Right atrium auricular region (tissue), 2 donors: ENCODE results near the gene FARP1. TPM values are rescaled to one million over a fixed set of nuclear protein-coding genes. Genes with fewer than 3 reads are reported as not detected.

Experiments
- DNase-seq: peaks from one replicate; pipeline ENCODE4 v3.0.0-alpha.2; 2019; ENCODE audit warnings: low spot score
- H3K27ac ChIP-seq, 2 donors: fragments of 200-600 bp; sonication (generic); 1 replicate in 1 of 2; 2 replicates in 1 of 2; pipeline ENCODE4 v1.5.1; 2016 to 2019
- H3K27me3 ChIP-seq, 2 donors: fragments of 200-600 bp; sonication (generic); one replicate each; pipeline versions ENCODE4 v1.5.1 to v1.6.0; 2017 to 2019
- H3K36me3 ChIP-seq: fragments of 200-600 bp; sonication (generic); one replicate; pipeline ENCODE4 v1.5.1; 2016
- H3K4me1 ChIP-seq, 2 donors: fragments of 200-600 bp; sonication (generic); one replicate each; pipeline versions ENCODE4 v1.5.1 to v1.6.0; 2017 to 2019
- H3K4me3 ChIP-seq, 2 donors: fragments of 200-600 bp; sonication (generic); 1 replicate in 1 of 2; 2 replicates in 1 of 2; pipeline ENCODE4 v1.5.1; 2017 to 2019; ENCODE audit warnings: mild to moderate bottlenecking in 1 of 2, moderate library complexity in 1 of 2
- H3K9me3 ChIP-seq, 2 donors: fragments of 200-600 bp; sonication (generic); one replicate each; pipeline ENCODE4 v1.5.1; 2019
- total RNA-seq, 2 donors: library from RNA; depleted of rRNA; stranded (reverse); fragments of >200 nt; gene quantifications; one replicate each; pipeline ENCODE4 v1.1.0, GENCODE V29; 2016
- TF ChIP-seq, protein P1 (sequence below), 2 donors: fragments of 200-600 bp; sonication (generic); IDR thresholded peaks; one replicate each; pipeline ENCODE4 v1.5.1; 2019; ENCODE audit warnings: antibody characterized with exemption in 2 of 2

The FARP1 gene
- total RNA-seq, 2 donors from 2014 or later, result 15.5 to 25.7 TPM

DNA sequence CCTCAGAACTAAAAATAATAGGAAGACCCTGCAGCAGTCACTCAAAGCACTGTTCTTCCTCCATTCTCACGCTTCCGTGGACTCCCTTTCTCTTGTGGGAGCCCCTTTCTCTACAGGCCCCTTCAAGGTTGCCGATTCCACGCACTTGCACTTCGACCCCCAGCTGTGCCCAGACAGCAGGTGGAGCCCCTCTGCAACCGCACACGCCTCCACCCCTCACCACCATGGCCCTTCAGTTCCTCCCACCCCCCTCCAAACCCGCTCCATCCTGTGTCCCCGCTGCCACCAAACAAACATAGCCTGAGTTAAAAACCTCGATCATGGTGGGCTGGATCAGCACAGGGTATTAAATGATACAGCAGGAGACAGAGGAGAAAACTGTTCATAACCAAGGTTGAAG is 331.4 kb downstream of the FARP1 start:
- Histone ChIP-seq H3K27me3 (no peaks in the 10 kb centered on the region), H3K4me3 (no peak overlapping the region), H3K27ac (peak overlapping the region in 1 of 2 donors; percentile 62), H3K4me1 (peaks cover 0 to 55% of the 10 kb centered on the region in 2 donors), H3K36me3 (peaks cover 10% of the 10 kb centered on the region), H3K9me3 (no peaks in the 10 kb centered on the region)
- no peak for DNase-seq
- TF ChIP-seq, protein P1, sequence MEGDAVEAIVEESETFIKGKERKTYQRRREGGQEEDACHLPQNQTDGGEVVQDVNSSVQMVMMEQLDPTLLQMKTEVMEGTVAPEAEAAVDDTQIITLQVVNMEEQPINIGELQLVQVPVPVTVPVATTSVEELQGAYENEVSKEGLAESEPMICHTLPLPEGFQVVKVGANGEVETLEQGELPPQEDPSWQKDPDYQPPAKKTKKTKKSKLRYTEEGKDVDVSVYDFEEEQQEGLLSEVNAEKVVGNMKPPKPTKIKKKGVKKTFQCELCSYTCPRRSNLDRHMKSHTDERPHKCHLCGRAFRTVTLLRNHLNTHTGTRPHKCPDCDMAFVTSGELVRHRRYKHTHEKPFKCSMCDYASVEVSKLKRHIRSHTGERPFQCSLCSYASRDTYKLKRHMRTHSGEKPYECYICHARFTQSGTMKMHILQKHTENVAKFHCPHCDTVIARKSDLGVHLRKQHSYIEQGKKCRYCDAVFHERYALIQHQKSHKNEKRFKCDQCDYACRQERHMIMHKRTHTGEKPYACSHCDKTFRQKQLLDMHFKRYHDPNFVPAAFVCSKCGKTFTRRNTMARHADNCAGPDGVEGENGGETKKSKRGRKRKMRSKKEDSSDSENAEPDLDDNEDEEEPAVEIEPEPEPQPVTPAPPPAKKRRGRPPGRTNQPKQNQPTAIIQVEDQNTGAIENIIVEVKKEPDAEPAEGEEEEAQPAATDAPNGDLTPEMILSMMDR (IDR thresholded peaks at IDR 0.05), result no peak

- Histone ChIP-seq H3K4me3 (no peak overlapping the region), H3K9me3 (no peaks in the 10 kb centered on the region), H3K4me1 (peaks cover 0 to 60% of the 10 kb centered on the region in 2 donors), H3K36me3 (peaks cover 10% of the 10 kb centered on the region), H3K27ac (no peak overlapping the region), H3K27me3 (no peaks in the 10 kb centered on the region)
- TF ChIP-seq, protein P1 (IDR thresholded peaks at IDR 0.05), result no peak
- no peak for DNase-seq
Observed at GRCh38 chr13:98474761-98475160, 331.9 kb downstream of the FARP1 start.

DNA sequence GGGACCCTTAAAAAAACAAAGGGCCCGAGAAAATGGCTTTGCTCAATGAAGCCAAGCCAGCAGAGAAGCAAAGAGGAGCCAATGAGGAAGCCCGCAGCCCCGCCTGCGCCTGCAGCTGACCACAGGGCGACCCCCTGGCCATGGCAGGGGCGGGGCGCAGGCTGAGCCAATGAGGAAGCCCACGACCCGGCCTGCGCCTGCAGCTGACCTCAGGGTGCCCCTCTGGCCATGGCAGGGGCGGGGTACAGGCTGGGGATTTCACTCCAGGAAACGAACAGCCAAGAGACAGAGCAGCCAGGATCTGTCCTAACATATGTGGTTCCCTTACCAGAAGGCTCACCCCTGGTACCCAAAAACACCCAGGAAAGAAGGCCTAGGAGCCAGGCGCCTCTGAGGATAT is 332.6 kb downstream of the FARP1 start:
- Histone ChIP-seq H3K27ac (no peak overlapping the region), H3K4me1 (peaks cover 0 to 66% of the 10 kb centered on the region in 2 donors), H3K4me3 (no peak overlapping the region), H3K27me3 (no peaks in the 10 kb centered on the region), H3K9me3 (no peaks in the 10 kb centered on the region), H3K36me3 (peaks cover 10% of the 10 kb centered on the region)
- TF ChIP-seq, protein P1 (IDR thresholded peaks at IDR 0.05), result no peak
- no peak for DNase-seq

DNA sequence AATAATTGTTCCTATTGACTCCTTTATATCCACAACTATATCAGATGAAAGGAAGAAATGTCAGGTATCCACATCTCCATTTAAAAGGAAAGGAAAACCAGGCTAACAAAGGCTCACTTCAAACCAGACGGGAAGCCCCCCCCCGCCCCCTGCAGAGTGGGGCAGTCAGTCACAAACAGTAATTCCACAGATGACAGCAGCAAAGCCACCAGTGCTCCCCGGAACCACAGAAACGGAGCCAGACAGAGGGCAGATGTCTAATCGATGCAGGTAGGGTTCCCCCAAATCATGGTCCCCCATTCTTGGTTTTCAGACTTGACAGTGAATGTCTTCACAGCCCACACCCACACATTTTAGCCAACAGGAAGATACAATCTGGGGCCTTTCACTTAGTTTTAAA is 333.2 kb downstream of the FARP1 start:
- DNase-seq, result no peak
- Histone ChIP-seq H3K4me3 (no peak overlapping the region), H3K27ac (peak overlapping the region; percentile 7 to 12), H3K27me3 (no peaks in the 10 kb centered on the region), H3K36me3 (peaks cover 10% of the 10 kb centered on the region), H3K9me3 (no peaks in the 10 kb centered on the region), H3K4me1 (peaks cover 0 to 70% of the 10 kb centered on the region in 2 donors)
- TF ChIP-seq, protein P1 (IDR thresholded peaks at IDR 0.05), result no peak

- H3K36me3 ChIP-seq, result peaks cover 10% of the 10 kb centered on the region
- H3K27ac ChIP-seq, result peak overlapping the region; percentile 7 to 12
- no peaks in the 10 kb centered on the region for H3K9me3 ChIP-seq
- TF ChIP-seq, protein P1 (IDR thresholded peaks at IDR 0.05), result no peak
- peaks cover 0 to 72% of the 10 kb centered on the region in 2 donors for H3K4me1 ChIP-seq
- H3K27me3 ChIP-seq, result no peaks in the 10 kb centered on the region
- H3K4me3 ChIP-seq, result no peak overlapping the region
- DNase-seq, result peak; percentile 77
Observed at GRCh38 chr13:98476538-98476966, 333.7 kb downstream of the FARP1 start.
